Measurements from ENCODE around the gene DHCR24.

The DHCR24 gene

DNA sequence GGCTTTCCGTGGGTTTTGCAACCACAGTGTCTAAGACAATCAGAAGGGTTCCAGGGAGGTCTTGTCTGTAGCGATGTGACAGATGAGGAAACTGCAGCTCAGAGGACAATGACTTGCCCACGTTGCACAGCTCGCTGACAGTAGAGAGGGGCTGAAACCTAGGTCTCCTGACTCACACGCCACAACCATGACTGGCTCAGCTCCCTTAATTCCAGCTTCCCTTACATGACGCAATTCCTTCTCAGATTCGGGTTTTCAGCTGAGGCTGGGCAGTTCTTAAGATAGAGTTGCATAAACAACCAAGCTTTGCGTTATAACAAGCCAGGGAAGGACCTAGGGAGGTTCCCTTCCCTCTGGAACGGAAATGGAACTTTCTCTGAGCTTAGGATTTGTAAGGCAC lies 36.3 kb downstream of the DHCR24 start:
- Histone ChIP-seq H3K4me3 (ENCODE audit: low read depth, low read length) (no peak overlapping the region), H3K4me1 (ENCODE audit: control insufficient read depth, insufficient read depth, low read length) (no peaks in the 10 kb centered on the region), H3K9me3 (ENCODE audit: control insufficient read depth, insufficient read depth, low read depth, low read length) (no peaks in the 10 kb centered on the region), H3K36me3 (ENCODE audit: control insufficient read depth in 2 of 2, insufficient read depth in 1 of 2, low read length in 2 of 2) (peaks cover 11 to 76% of the 10 kb centered on the region in 2 experiments; a peak in 2 of 3 replicates), H3K27ac (ENCODE audit: extremely low read depth, low read depth, low read length) (no peak overlapping the region)
- CTCF ChIA-PET: interaction anchor here (0.6 kb wide), 1 partner anchor 131 kb away, joined by 3 read pairs; no protein-coding TSS in a partner anchor
- TF ChIP-seq ZNF18 (tag by site-specific recombination; IDR thresholded peaks at IDR 0.05) (no peak), ZNF132 (tag by site-specific recombination; IDR thresholded peaks at IDR 0.05; ENCODE audit: borderline replicate concordance) (no peak), ZNF670 (tag by site-specific recombination; IDR thresholded peaks at IDR 0.05; ENCODE audit: low read depth) (no peak), ZNF530 (tag by site-specific recombination; IDR thresholded peaks at IDR 0.05; ENCODE audit: low read depth) (no peak), EGR2 (tag by site-specific recombination; IDR thresholded peaks at IDR 0.05; ENCODE audit: low read depth) (no peak)
- TF ChIP-seq, protein P1, sequence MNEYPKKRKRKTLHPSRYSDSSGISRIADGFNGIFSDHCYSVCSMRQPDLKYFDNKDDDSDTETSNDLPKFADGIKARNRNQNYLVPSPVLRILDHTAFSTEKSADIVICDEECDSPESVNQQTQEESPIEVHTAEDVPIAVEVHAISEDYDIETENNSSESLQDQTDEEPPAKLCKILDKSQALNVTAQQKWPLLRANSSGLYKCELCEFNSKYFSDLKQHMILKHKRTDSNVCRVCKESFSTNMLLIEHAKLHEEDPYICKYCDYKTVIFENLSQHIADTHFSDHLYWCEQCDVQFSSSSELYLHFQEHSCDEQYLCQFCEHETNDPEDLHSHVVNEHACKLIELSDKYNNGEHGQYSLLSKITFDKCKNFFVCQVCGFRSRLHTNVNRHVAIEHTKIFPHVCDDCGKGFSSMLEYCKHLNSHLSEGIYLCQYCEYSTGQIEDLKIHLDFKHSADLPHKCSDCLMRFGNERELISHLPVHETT (tag by site-specific recombination; IDR thresholded peaks at IDR 0.05): no peak
- POLR2A ChIA-PET: no interaction called here

DNA sequence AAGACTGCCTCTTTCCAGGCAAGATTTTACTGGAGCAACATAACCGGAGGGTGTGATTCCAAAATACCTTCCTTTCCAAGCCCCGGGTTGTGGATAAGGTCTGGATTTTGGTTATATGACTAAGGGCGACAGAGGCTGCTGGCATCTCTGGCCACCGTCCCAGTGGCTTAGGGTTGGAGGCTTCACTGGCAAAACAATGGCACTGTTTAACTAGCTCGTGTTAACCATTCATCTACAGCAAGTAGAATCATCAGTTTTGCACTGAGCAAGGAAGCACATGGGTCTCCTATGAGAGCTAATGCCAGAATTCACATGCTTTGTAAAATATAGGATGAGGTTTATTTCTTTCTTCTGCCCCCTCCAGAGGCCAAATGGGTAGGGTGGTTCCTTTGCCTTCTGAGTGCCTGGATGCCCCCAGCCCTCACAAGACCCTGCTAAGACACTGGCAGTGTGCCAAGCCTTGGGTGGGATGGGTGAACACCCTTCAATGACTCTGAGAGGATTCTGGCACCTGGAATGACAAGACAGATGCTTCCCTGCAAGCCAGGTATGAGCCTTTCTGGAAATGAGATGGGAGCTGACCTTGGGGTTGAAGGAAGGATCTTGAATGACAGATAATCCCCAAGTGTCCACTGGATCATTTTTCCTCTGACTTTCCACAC lies 36.8 kb downstream of the DHCR24 start:
- no peak overlapping the region for H3K4me3 ChIP-seq (ENCODE audit: low read depth, low read length)
- TF ChIP-seq ZNF404 (tag by site-specific recombination; IDR thresholded peaks at IDR 0.05) (no peak), ZNF670 (tag by site-specific recombination; IDR thresholded peaks at IDR 0.05; ENCODE audit: low read depth) (no peak), ZNF37A (tag by site-specific recombination; IDR thresholded peaks at IDR 0.05) (no peak), ZNF324 (tag by site-specific recombination; IDR thresholded peaks at IDR 0.05) (no peak), ZNF221 (tag by site-specific recombination; IDR thresholded peaks at IDR 0.05; ENCODE audit: borderline replicate concordance) (no peak), ZNF211 (tag by site-specific recombination; IDR thresholded peaks at IDR 0.05; ENCODE audit: low read depth) (no peak), ZNF433 (tag by site-specific recombination; IDR thresholded peaks at IDR 0.05; ENCODE audit: low read depth) (no peak), ZNF529 (tag by site-specific recombination; IDR thresholded peaks at IDR 0.05; ENCODE audit: insufficient replicate concordance) (no peak), ZNF664 (tag by site-specific recombination; IDR thresholded peaks at IDR 0.05) (no peak), ZNF549 (tag by site-specific recombination; IDR thresholded peaks at IDR 0.05) (no peak), ZNF510 (tag by site-specific recombination; IDR thresholded peaks at IDR 0.05; ENCODE audit: insufficient replicate concordance) (no peak), ZNF24 (tag by site-specific recombination; IDR thresholded peaks at IDR 0.05) (no peak), ZNF311 (tag by site-specific recombination; IDR thresholded peaks at IDR 0.05; ENCODE audit: borderline replicate concordance) (no peak), KLF10 (tag by site-specific recombination; IDR thresholded peaks at IDR 0.05) (no peak)
- TF ChIP-seq, protein P2, sequence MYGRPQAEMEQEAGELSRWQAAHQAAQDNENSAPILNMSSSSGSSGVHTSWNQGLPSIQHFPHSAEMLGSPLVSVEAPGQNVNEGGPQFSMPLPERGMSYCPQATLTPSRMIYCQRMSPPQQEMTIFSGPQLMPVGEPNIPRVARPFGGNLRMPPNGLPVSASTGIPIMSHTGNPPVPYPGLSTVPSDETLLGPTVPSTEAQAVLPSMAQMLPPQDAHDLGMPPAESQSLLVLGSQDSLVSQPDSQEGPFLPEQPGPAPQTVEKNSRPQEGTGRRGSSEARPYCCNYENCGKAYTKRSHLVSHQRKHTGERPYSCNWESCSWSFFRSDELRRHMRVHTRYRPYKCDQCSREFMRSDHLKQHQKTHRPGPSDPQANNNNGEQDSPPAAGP (tag by site-specific recombination; IDR thresholded peaks at IDR 0.05): no peak
- no peaks in the 10 kb centered on the region for H3K4me1 ChIP-seq (ENCODE audit: control insufficient read depth, insufficient read depth, low read length)
- H3K9me3 ChIP-seq (ENCODE audit: control insufficient read depth, insufficient read depth, low read depth, low read length): no peaks in the 10 kb centered on the region
- CTCF ChIA-PET: interaction anchor here (0.6 kb wide), 1 partner anchor 131 kb away, joined by 3 read pairs; no protein-coding TSS in a partner anchor
- no peak overlapping the region for H3K27ac ChIP-seq (ENCODE audit: extremely low read depth, low read depth, low read length)
- POLR2A ChIA-PET: no interaction called here
- peaks cover 11 to 72% of the 10 kb centered on the region in 2 experiments; a peak in 2 of 3 replicates for H3K36me3 ChIP-seq (ENCODE audit: control insufficient read depth in 2 of 2, insufficient read depth in 1 of 2, low read length in 2 of 2)

All from HEK293 (cell line).